ENCODE data around the gene MUC21. TPM values are rescaled to one million over a fixed set of nuclear protein-coding genes. Genes with fewer than 3 reads are reported as not detected.

MUC21 gene
- polyA plus RNA-seq, 3 donors: not detected

DNA sequence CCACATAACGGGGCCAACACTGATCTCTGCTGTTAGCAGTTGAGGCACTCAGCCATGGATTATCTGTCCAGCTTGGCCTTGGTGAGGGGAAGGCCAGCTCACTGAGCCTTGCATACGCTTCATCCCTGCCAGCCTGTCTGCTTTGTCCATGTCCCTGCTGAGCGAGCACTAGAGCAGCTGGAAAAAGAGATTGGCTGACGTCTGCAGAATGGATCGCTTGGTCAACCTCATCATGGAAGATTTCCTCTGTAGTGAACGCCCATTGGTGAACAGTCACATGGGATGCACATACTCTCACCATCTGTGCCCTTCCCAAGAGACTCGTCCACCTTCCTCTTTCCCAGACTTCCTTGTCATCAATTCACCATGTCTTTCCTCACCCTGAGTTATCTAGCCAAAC is 53.7 kb downstream of the MUC21 start:
- TF ChIP-seq, protein P1, sequence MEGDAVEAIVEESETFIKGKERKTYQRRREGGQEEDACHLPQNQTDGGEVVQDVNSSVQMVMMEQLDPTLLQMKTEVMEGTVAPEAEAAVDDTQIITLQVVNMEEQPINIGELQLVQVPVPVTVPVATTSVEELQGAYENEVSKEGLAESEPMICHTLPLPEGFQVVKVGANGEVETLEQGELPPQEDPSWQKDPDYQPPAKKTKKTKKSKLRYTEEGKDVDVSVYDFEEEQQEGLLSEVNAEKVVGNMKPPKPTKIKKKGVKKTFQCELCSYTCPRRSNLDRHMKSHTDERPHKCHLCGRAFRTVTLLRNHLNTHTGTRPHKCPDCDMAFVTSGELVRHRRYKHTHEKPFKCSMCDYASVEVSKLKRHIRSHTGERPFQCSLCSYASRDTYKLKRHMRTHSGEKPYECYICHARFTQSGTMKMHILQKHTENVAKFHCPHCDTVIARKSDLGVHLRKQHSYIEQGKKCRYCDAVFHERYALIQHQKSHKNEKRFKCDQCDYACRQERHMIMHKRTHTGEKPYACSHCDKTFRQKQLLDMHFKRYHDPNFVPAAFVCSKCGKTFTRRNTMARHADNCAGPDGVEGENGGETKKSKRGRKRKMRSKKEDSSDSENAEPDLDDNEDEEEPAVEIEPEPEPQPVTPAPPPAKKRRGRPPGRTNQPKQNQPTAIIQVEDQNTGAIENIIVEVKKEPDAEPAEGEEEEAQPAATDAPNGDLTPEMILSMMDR (IDR thresholded peaks at IDR 0.05): no peak
- intact Hi-C loops (cut with micrococcal nuclease): no loop called here
- H4K20me1 ChIP-seq (ENCODE audit: insufficient read depth, low read length): no peaks in the 10 kb centered on the region
- no peaks in the 10 kb centered on the region for H3K36me3 Mint-ChIP-seq
- no peak overlapping the region for H3K27ac ChIP-seq (ENCODE audit: low read depth in 1 of 2, low read length in 2 of 2)
- whole genome bisulfite sequencing (ENCODE audit: insufficient coverage): 84% methylated on average over 7 of the region's 7 CpGs
- H3K79me2 ChIP-seq (ENCODE audit: insufficient read depth, low read length): no peaks in the 10 kb centered on the region
- H3K4me1 ChIP-seq (ENCODE audit: control insufficient read depth in 1 of 2, insufficient read depth in 2 of 2, low read length in 2 of 2): no peaks in the 10 kb centered on the region
- H3K36me3 ChIP-seq (replicated peaks in 1 of 2; ENCODE audit: control insufficient read depth in 1 of 2, insufficient read depth in 2 of 2, low read length in 2 of 2): no peaks in the 10 kb centered on the region
- no peak overlapping the region for H2AFZ ChIP-seq (ENCODE audit: insufficient read depth, low read depth, low read length, poor library complexity, severe bottlenecking)
- H3K9ac ChIP-seq (ENCODE audit: insufficient read depth, low read length, poor library complexity, severe bottlenecking): no peak overlapping the region
- H3K4me1 Mint-ChIP-seq: peaks cover under 1% of the 10 kb centered on the region
- no peaks in the 10 kb centered on the region for H3K9me3 Mint-ChIP-seq
- no peak for DNase-seq
- no peaks in the 10 kb centered on the region for H3K27me3 ChIP-seq (ENCODE audit: control insufficient read depth in 2 of 2, insufficient read depth in 2 of 2, low read length in 2 of 2)
- H3K27me3 Mint-ChIP-seq (ENCODE audit: low read depth in 3 of 3): peaks cover 10 to 24% (median 15%) of the 10 kb centered on the region in 3 donors
- no peak overlapping the region for H3K4me3 Mint-ChIP-seq
- H3K4me3 ChIP-seq (replicated peaks in 1 of 3; ENCODE audit: low read depth in 2 of 3, low read length in 3 of 3): no peak overlapping the region
- no peaks in the 10 kb centered on the region for H3K9me3 ChIP-seq (replicated peaks in 1 of 2; ENCODE audit: control insufficient read depth in 1 of 2, insufficient read depth in 1 of 2, low read length in 2 of 2)
- no peak overlapping the region for H3K27ac Mint-ChIP-seq
- H3K4me2 ChIP-seq (replicated peaks; ENCODE audit: extremely low read depth, low read length, poor library complexity, severe bottlenecking): no peak overlapping the region

DNA sequence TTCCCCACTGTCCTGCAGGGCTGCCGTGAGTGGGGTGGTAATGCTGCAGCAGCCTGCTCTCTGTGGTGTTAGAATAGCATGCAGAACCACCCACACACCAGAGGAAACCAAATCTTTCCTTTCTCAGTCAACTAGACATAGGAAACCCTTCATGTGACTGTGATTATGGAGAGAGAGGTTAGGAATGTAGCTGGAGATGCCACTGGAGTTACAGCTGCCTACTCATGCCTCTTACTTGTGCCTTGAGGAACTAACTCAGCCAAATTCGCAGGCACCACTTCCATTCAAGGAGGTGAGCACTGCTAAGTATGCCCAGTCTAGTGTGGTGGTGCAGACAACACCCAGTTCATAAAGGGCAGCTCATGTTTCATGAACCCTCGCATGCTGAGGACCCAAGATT is 54.2 kb downstream of the MUC21 start:
- H3K9me3 Mint-ChIP-seq: no peaks in the 10 kb centered on the region
- Histone ChIP-seq H3K4me2 (replicated peaks; ENCODE audit: extremely low read depth, low read length, poor library complexity, severe bottlenecking) (no peak overlapping the region), H3K27ac (ENCODE audit: low read depth in 1 of 2, low read length in 2 of 2) (no peak overlapping the region), H4K20me1 (ENCODE audit: insufficient read depth, low read length) (no peaks in the 10 kb centered on the region), H3K79me2 (ENCODE audit: insufficient read depth, low read length) (no peaks in the 10 kb centered on the region), H3K9ac (ENCODE audit: insufficient read depth, low read length, poor library complexity, severe bottlenecking) (no peak overlapping the region), H3K27me3 (ENCODE audit: control insufficient read depth in 2 of 2, insufficient read depth in 2 of 2, low read length in 2 of 2) (no peaks in the 10 kb centered on the region), H3K4me1 (ENCODE audit: control insufficient read depth in 1 of 2, insufficient read depth in 2 of 2, low read length in 2 of 2) (peaks cover 2 to 5% of the 10 kb centered on the region in 2 donors), H3K36me3 (replicated peaks in 1 of 2; ENCODE audit: control insufficient read depth in 1 of 2, insufficient read depth in 2 of 2, low read length in 2 of 2) (no peaks in the 10 kb centered on the region), H2AFZ (ENCODE audit: insufficient read depth, low read depth, low read length, poor library complexity, severe bottlenecking) (no peak overlapping the region), H3K4me3 (replicated peaks in 1 of 3; ENCODE audit: low read depth in 2 of 3, low read length in 3 of 3) (no peak overlapping the region), H3K9me3 (replicated peaks in 1 of 2; ENCODE audit: control insufficient read depth in 1 of 2, insufficient read depth in 1 of 2, low read length in 2 of 2) (no peaks in the 10 kb centered on the region)
- H3K36me3 Mint-ChIP-seq: no peaks in the 10 kb centered on the region
- H3K27ac Mint-ChIP-seq: no peak overlapping the region
- peaks cover 6% of the 10 kb centered on the region for H3K4me1 Mint-ChIP-seq
- DNase-seq: no peak
- intact Hi-C loops (cut with micrococcal nuclease): no loop called here
- peaks cover 9 to 23% (median 17%) of the 10 kb centered on the region in 3 donors for H3K27me3 Mint-ChIP-seq (ENCODE audit: low read depth in 3 of 3)
- TF ChIP-seq, protein P1 (IDR thresholded peaks at IDR 0.05): no peak
- WGBS (ENCODE audit: insufficient coverage): no CpG with 5 or more reads among the region's 3 CpGs
- H3K4me3 Mint-ChIP-seq: no peak overlapping the region
